Endometrial microvascular endothelial cells (primary cell): ENCODE data around the gene ARRDC4. TPM values are rescaled to one million over a fixed set of nuclear protein-coding genes. Genes with fewer than 3 reads are reported as not detected.
"Not testable (repeated sequence)": the region's sequence is repeated elsewhere in the genome, so short reads cannot be mapped to it uniquely, and the experiment has no call there.

Experiments
- in situ Hi-C: cut with HindIII; loops from 2 replicates; pipeline ENCODE4 v1.10.0; 2017; ENCODE audit warnings: low sequenced_read_pairs, low pct_unique_long_range_greater_than_20kb; ENCODE audit errors: inconsistent ontology term
- total RNA-seq: library from RNA; depleted of rRNA; stranded (reverse); fragments of >200 nt; gene quantifications from one replicate; pipeline ENCODE4 v1.2.3, GENCODE V29; 2015; ENCODE audit errors: inconsistent ontology term

Gene ARRDC4
- total RNA-seq, 1 donor from 2014 or later = 0.09 TPM

- in situ Hi-C loops = no loop called here
Measured at GRCh38 chr15:97961067-97961954, 808 bp downstream of the ARRDC4 start.

- in situ Hi-C loops = no loop called here
Measured at GRCh38 chr15:97962263-97962662, 1.8 kb downstream of the ARRDC4 start.

GRCh38 chr15:97963779-97964178 is 3.3 kb downstream of the ARRDC4 start:
- in situ Hi-C loops = no loop called here

- in situ Hi-C loops = no loop called here
Measured at GRCh38 chr15:97966246-97966645, 5.7 kb downstream of the ARRDC4 start.

- in situ Hi-C loops = no loop called here
Measured at GRCh38 chr15:97966924-97967620, 6.6 kb downstream of the ARRDC4 start.

GRCh38 chr15:97967881-97968280 is 7.4 kb downstream of the ARRDC4 start:
- in situ Hi-C loops = no loop called here

GRCh38 chr15:97968380-97968779 is 7.9 kb downstream of the ARRDC4 start:
- in situ Hi-C loops = no loop called here

- in situ Hi-C loops = no loop called here
Measured at GRCh38 chr15:97972366-97972765, 11.9 kb downstream of the ARRDC4 start.

- in situ Hi-C loops = no loop called here
Measured at GRCh38 chr15:97976129-97976528, 15.6 kb downstream of the ARRDC4 start.

GRCh38 chr15:97976766-97977503 is 16.4 kb downstream of the ARRDC4 start:
- in situ Hi-C loops = no loop called here

- in situ Hi-C loops = no loop called here
Measured at GRCh38 chr15:97977734-97978133, 17.2 kb downstream of the ARRDC4 start.

GRCh38 chr15:97978401-97979139 is 18.1 kb downstream of the ARRDC4 start:
- in situ Hi-C loops = no loop called here

- in situ Hi-C loops = no loop called here
Measured at GRCh38 chr15:97979140-97979520, 18.6 kb downstream of the ARRDC4 start.

- in situ Hi-C loops = no loop called here
Measured at GRCh38 chr15:97981058-97981457, 20.6 kb downstream of the ARRDC4 start.

- in situ Hi-C loops = no loop called here
Measured at GRCh38 chr15:97981758-97982157, 21.3 kb downstream of the ARRDC4 start.

- in situ Hi-C loops = no loop called here
Measured at GRCh38 chr15:97984157-97984556, 23.7 kb downstream of the ARRDC4 start.

- in situ Hi-C loops = not testable (repeated sequence)
Measured at GRCh38 chr15:97985979-97986378, 25.5 kb downstream of the ARRDC4 start.

- in situ Hi-C loops = no loop called here
Measured at GRCh38 chr15:97986781-97987180, 26.3 kb downstream of the ARRDC4 start.

GRCh38 chr15:97989299-97989698 is 28.8 kb downstream of the ARRDC4 start:
- in situ Hi-C loops = no loop called here
